DMS114 treated with DMSO at 0.1 percent for 48 hours (cell line): ENCODE data around the gene MGMT.

Experiments used
- DNase-seq: peaks from one replicate; lab custom pipeline; 2025; ENCODE audit not compliant: unreplicated experiment; lab: John Stamatoyannopoulos, UW

Gene MGMT

GRCh38 chr10:129814681-129815646 is 347.9 kb downstream of the MGMT start:
- DNase-seq: no peak

- no peak for DNase-seq
Measured at GRCh38 chr10:129815898-129816655, 349.0 kb downstream of the MGMT start.

- DNase-seq: no peak
Measured at GRCh38 chr10:129816656-129817045, 349.6 kb downstream of the MGMT start.
